ENCODE results near the gene NWD2.

GRCh38 chr4:37236165-37236564 is 8.4 kb upstream of the NWD2 start:
- no peak for TF ChIP-seq CTCF (IDR thresholded peaks at IDR 0.05)
- TF ChIP-seq POLR2A (IDR thresholded peaks at IDR 0.05): no peak

Measured in testis (tissue), 2 donors.